OCI-LY1 (cell line): ENCODE data around the gene PHF2.

ENCODE experiments used
- EZH2 ChIP-seq: fragments of 200-600 bp; sonication (generic), shearing (Covaris generic); IDR thresholded peaks from 2 replicates; pipeline ENCODE4 v1.8.0; 2017; ENCODE audit warnings: borderline replicate concordance, mixed run types, mild to moderate bottlenecking, antibody characterized with exemption, low read length, moderate library complexity, mixed read lengths
- TF ChIP-seq, protein P1 (sequence below): fragments of 200-600 bp; sonication (generic), shearing (Covaris generic); IDR thresholded peaks from 2 replicates; pipeline ENCODE4 v1.5.1; 2017; ENCODE audit warnings: mild to moderate bottlenecking, antibody characterized with exemption, low read length, moderate library complexity, mixed read lengths

DNA sequence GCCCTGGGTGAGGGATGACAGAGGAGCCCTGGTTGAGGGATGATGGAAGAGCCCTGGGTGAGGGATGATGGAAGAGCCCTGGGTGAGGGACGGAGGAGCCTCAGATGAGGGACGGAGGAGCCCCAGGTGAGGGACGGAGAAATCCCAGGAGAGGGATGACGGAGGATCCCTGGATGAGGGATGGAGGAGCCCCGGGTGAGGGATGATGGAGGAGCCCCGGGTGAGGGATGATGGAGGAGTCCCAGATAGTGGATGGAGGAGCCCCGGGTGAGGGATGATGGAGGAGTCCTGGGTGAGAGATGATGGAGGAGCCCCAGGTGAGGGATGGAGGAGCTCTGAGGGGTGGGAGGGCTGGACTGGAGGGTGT, 10.9 kb downstream of the PHF2 start:
- TF ChIP-seq, protein P1, sequence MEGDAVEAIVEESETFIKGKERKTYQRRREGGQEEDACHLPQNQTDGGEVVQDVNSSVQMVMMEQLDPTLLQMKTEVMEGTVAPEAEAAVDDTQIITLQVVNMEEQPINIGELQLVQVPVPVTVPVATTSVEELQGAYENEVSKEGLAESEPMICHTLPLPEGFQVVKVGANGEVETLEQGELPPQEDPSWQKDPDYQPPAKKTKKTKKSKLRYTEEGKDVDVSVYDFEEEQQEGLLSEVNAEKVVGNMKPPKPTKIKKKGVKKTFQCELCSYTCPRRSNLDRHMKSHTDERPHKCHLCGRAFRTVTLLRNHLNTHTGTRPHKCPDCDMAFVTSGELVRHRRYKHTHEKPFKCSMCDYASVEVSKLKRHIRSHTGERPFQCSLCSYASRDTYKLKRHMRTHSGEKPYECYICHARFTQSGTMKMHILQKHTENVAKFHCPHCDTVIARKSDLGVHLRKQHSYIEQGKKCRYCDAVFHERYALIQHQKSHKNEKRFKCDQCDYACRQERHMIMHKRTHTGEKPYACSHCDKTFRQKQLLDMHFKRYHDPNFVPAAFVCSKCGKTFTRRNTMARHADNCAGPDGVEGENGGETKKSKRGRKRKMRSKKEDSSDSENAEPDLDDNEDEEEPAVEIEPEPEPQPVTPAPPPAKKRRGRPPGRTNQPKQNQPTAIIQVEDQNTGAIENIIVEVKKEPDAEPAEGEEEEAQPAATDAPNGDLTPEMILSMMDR, result no peak
- TF ChIP-seq EZH2, result no peak
